Brain microvascular endothelial cell (primary cell): ENCODE data around the gene CALU.
A peak's percentile ranks its signal among the peaks of the same experiment; 100 is the strongest.

Source experiments
- DNase-seq: peaks from one replicate; pipeline ENCODE4 v3.0.0-alpha.2; 2020
- H3K27ac ChIP-seq: fragments of 250-450 bp; sonication (Bioruptor Pico); 2 replicates; pipeline ENCODE4 v1.5.1; 2020; ENCODE audit warnings: mild to moderate bottlenecking, moderate library complexity
- H3K27me3 ChIP-seq: fragments of 250-450 bp; sonication (Bioruptor Pico); replicated peaks from 2 replicates; pipeline ENCODE4 v1.5.1; 2020; ENCODE audit warnings: mild to moderate bottlenecking
- H3K36me3 ChIP-seq: fragments of 250-450 bp; sonication (Bioruptor Pico); replicated peaks from 2 replicates; pipeline ENCODE4 v1.5.1; 2020; ENCODE audit warnings: mild to moderate bottlenecking
- H3K4me3 ChIP-seq: 2 replicates; pipeline ENCODE4 v1.5.1; 2011; ENCODE audit warnings: low read depth, mild to moderate bottlenecking, control low read depth, low read length, moderate library complexity
- in situ Hi-C: cut with HindIII; loops from 2 replicates; pipeline ENCODE4 v1.10.0; 2017; ENCODE audit warnings: low sequenced_read_pairs, low pct_ligation_motif_present
- TF ChIP-seq, protein P1 (sequence below): IDR thresholded peaks from 2 replicates; pipeline ENCODE4 v1.5.1; 2011; ENCODE audit warnings: low read depth, mild to moderate bottlenecking, moderate library complexity, low read length, control low read depth, inconsistent platforms; ENCODE audit errors: missing control alignments

CALU gene

DNA sequence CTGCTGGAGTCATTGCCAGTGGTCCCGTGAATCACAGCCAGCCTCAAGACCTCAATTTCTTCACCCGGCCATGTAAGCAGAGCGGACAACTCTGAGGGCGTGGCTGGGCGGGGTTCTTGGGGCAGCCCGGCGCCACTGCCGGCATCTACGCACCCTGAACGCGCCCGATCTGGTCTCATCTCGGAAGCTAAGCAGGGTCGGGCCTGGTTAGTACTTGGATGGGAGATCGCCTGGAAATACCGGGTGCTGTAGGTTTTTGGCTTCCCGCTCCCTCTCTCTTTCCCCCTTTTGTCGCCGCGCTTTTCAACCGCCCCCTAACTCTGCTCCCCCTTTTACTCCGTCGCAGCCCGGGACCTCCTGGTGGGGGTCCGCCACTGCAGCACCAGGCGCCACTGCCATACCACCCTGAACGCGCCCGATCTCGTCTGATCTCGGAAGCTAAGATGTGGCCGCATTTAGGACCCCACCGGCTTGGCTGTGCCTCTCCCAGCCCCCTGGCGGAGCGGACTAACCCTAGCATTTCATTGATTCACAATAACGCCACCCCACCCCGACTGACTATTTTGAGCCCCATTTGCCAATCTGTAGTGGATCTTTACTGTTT is 41.8 kb upstream of the CALU start:
- Histone ChIP-seq H3K27me3 (no peaks in the 10 kb centered on the region), H3K4me3 (peak overlapping the region; percentile 61), H3K36me3 (no peaks in the 10 kb centered on the region), H3K27ac (no peak overlapping the region)
- TF ChIP-seq, protein P1, sequence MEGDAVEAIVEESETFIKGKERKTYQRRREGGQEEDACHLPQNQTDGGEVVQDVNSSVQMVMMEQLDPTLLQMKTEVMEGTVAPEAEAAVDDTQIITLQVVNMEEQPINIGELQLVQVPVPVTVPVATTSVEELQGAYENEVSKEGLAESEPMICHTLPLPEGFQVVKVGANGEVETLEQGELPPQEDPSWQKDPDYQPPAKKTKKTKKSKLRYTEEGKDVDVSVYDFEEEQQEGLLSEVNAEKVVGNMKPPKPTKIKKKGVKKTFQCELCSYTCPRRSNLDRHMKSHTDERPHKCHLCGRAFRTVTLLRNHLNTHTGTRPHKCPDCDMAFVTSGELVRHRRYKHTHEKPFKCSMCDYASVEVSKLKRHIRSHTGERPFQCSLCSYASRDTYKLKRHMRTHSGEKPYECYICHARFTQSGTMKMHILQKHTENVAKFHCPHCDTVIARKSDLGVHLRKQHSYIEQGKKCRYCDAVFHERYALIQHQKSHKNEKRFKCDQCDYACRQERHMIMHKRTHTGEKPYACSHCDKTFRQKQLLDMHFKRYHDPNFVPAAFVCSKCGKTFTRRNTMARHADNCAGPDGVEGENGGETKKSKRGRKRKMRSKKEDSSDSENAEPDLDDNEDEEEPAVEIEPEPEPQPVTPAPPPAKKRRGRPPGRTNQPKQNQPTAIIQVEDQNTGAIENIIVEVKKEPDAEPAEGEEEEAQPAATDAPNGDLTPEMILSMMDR = peak; percentile 72
- peak; percentile 38 for DNase-seq
- in situ Hi-C loops = no loop called here

DNA sequence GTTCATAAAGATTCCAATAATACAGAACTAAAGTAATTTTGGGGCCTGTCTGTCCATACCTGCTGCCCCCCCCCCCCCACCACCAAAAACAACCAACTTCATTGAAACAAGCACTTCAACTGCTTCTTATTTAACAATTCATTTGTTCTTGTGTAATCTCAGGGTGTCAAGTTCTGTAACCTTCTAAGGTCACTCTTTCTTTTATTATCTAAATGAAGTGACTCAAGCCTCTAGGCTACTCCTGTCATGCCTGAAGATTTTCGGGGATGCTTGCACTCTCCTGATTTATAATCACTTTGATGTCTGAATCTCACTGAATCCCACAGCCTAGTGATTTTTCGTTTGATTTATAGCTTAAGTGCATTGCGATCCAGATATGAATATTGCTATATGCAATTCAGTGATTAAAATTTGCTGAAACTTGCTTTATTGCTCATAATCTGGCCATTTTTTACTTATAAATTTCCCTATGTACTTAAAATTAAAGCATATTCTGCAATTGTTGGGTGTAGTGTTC is 39.9 kb upstream of the CALU start:
- in situ Hi-C loops = no loop called here
- no peak overlapping the region for H3K4me3 ChIP-seq
- H3K27ac ChIP-seq = no peak overlapping the region
- no peaks in the 10 kb centered on the region for H3K27me3 ChIP-seq
- TF ChIP-seq, protein P1 = no peak
- DNase-seq = no peak
- no peaks in the 10 kb centered on the region for H3K36me3 ChIP-seq

DNA sequence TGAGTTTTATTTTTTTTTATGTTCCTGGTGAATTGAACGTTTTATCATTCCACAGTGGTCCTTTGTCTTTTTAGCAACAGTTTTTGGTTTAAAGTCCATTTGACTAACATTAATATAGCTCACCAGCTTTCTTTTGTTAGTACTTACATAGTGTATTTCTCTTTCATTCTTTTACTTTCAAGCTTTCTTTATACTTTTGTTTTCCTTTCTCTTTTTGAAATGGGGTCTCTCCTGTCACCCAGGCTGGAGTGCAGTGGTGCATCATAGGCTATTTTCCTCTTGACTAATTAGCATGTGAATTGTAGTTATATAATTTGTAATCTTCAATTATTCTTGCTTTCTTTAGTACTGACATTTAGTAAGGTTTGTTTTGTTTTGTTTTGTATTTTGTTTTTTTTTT is 39.3 kb upstream of the CALU start:
- no peaks in the 10 kb centered on the region for H3K27me3 ChIP-seq

DNA sequence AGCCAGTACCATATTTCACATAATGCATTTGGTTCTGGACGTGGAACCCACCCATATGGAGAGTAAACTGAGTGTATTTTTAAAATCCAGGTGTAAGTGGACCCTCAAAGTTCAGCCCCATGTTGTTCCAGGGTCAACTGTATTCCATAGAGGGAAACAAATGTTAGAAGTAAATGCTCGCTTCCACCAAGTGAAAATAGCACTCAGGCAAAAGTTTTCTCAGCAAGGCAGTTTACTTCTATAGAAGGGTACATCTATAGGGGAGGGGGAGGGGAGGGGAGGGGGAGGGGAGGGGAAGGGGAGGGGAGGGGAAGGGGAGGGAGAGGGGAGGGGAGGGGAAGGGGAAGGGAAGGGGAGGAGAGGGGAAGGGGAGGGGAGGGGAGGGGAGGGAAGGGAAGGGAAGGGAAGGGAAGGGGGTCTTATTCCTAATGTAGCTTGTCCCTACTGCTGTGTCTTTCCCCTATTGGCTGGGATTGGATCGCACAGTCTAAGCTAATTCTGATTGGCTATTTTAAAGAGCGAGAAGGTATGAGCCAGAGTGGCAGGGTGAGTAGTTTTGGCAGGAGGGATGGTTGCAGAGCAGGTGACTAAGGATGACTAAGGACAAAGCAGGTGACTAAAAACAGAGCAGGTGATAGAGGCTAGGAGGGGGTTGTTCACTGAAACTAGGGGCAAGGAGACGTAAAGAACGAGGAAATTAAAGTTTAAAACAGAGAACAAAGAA is 37.9 kb upstream of the CALU start:
- Histone ChIP-seq H3K4me3 (no peak overlapping the region), H3K36me3 (no peaks in the 10 kb centered on the region), H3K27me3 (no peaks in the 10 kb centered on the region), H3K27ac (no peak overlapping the region)
- in situ Hi-C loops = no loop called here
- TF ChIP-seq, protein P1 = no peak
- DNase-seq = no peak

More for the DNA sequence above, 39.3 kb upstream of the CALU start:
- no peak overlapping the region for H3K27ac ChIP-seq
- DNase-seq = no peak
- H3K36me3 ChIP-seq = no peaks in the 10 kb centered on the region
- in situ Hi-C loops = no loop called here
- TF ChIP-seq, protein P1 = no peak
- no peak overlapping the region for H3K4me3 ChIP-seq

DNA sequence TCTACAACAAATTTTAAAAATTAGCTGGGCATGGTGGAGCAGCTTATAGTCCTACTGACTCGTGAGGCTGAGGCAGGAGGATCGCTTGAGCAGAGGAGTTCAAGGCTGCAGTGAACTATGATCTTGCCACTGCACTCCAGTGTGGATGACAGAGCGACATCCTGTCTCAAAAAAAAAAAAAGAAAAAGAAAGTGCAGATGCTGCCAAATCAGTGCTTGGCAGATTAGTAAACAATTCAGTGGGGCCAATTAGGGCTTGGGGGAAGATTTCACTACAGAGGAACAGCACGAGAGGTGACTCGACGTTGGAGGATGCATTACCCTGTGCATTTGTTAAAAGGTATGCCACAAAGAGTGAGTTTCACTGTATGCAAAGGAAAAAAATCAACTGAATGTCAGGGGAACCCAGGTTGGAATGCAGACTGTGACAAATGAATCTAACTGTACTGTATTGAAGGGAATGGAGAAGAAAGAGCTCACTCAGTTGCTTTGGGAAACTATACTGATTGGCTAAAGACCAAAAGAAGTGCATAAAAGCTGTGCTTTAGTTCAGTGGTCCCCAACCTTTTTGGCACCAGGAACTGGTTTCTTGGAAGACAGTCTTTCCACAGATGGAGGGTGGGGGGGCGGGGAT is 35.4 kb upstream of the CALU start:
- TF ChIP-seq, protein P1 = no peak
- Histone ChIP-seq H3K36me3 (no peaks in the 10 kb centered on the region), H3K4me3 (no peak overlapping the region), H3K27me3 (no peaks in the 10 kb centered on the region), H3K27ac (no peak overlapping the region)
- in situ Hi-C loops = no loop called here
- no peak for DNase-seq
